GM11168 (cell line): ENCODE data around the gene SLC35B4.

Source experiments
- in situ Hi-C: fragments of 300-500 bp; cut with MboI; formaldehyde crosslinking; loops from one replicate; pipeline ENCODE4 v1.12.0; 2022; ENCODE audit warnings: low sequenced_read_pairs; ENCODE audit not compliant: unreplicated experiment

Gene SLC35B4

GRCh38 chr7:134332892-134333291 lies 16.2 kb upstream of the SLC35B4 start:
- in situ Hi-C loops, result no loop called here

GRCh38 chr7:134331393-134331792 lies 14.7 kb upstream of the SLC35B4 start:
- in situ Hi-C loops, result no loop called here

DNA sequence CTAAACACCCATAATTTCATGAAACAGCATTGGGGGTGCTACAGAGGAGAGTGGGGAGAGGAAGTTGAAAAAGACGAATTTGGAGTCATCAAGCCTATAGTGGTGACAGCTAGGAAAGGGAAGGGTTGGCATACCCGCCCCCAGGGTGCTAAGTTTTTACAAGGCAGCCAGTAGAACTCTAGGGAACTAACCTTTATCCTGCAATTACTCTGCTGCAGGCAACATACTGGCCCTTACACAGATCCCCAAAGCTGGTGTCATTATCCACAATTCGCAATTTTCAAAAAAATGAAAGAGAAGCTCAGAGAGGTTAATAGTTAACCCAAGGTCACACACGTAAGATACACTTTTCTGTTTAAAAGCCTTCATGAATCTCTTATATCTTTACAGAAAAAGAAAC lies 14.2 kb upstream of the SLC35B4 start:
- in situ Hi-C loops, result no loop called here

- in situ Hi-C loops, result no loop called here
These were observed 13.1 kb upstream of the SLC35B4 start for GRCh38 chr7:134329614-134330346.

- in situ Hi-C loops, result no loop called here
These were observed 12.2 kb upstream of the SLC35B4 start for GRCh38 chr7:134328900-134329299.

- in situ Hi-C loops, result no loop called here
These were observed 11.2 kb upstream of the SLC35B4 start for GRCh38 chr7:134327896-134328295.

DNA sequence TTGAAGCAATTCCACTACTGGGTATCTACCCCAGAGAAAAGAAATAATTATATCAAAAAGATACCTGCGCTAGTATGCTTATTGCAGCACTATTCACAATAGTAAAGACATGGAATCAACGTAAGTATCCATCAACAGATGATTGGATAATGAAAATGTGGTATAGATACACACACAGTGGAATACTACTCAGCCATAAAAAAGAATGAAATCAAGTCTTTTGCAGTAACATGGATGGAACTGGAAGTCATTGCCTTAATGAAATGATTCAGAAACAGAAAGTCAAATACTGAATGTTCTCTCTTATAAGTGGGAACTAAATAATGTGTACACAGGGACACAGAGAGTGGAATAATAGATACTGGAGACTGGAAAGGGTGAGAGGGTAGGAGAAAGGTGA lies 7.4 kb upstream of the SLC35B4 start:
- in situ Hi-C loops, result no loop called here

DNA sequence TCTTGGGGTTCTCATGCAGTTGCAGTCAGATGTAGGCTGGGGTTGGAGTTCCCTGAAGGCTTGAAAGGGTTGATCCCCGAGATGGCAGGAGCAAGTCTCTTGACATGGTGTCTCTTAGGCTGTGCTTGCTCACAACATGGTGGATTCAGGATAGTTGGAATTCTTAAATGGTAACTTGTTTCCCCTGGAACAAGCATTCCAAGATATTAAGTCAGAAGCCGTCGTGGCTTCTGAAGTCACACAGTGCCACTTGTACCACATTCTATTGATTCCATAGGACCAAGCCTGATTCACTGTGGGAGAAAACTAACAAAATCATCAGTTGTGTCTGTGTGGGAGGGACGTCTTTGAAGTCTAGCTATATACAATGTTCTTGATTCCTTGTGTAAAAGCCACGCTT lies 3.5 kb upstream of the SLC35B4 start:
- in situ Hi-C loops, result no loop called here

DNA sequence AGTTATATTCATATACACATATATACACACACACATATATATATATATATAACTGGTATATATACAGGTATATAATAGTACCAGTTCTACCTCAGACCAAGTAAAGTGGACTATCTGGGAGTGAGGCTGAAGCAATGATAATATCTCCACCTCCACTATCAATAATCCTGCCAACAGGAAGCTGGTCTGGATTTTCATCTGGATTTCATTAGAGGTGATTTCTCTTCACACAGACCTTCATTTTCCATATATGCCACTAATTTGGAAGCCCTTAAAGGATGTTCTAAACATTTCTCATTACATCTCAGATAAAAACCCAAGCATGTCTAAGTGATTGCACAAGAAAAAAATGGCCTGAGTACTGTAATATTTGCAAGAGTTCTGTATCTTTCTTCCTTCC lies 1.7 kb upstream of the SLC35B4 start:
- in situ Hi-C loops, result no loop called here

DNA sequence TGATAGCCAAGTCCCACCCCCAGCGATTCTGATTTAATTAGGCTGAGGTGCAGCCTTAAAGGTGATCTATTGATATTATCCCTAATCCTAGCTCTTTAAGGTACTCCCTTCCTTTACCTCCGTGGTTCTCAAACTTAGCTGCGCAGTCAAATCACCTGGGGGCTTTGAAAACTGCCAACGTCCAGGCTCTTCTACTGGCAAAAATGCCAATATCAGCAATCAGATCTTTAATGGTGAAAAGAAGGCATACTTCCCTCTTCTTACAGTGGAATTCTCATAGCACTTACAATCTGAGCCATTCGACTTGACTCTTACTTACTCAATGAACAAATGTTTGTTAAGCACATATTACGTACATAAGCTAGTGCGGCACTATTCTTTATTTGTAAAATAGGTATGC lies 704 bp upstream of the SLC35B4 start:
- in situ Hi-C loops, result no loop called here

GRCh38 chr7:134315679-134316538 lies 821 bp downstream of the SLC35B4 start:
- in situ Hi-C loops, result no loop called here

DNA sequence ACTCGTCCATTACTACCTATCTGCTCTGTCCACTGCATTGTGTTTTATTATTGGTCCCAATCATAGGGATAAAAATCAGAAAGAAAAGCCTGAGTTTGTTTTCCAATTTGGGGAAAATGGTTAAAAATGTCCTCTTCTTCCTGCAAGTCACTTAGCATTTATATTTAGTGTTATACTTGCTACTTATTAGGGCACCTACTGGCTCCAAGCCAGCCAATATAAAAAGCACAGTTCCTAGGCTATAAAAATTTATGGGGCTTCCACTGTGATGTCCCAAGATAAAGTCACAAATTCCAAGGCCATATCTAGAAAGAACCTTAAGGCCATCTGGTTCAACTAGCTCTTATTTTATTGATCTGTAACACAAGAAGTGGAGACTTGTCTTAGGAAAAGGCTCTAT lies 3.2 kb downstream of the SLC35B4 start:
- in situ Hi-C loops, result no loop called here

DNA sequence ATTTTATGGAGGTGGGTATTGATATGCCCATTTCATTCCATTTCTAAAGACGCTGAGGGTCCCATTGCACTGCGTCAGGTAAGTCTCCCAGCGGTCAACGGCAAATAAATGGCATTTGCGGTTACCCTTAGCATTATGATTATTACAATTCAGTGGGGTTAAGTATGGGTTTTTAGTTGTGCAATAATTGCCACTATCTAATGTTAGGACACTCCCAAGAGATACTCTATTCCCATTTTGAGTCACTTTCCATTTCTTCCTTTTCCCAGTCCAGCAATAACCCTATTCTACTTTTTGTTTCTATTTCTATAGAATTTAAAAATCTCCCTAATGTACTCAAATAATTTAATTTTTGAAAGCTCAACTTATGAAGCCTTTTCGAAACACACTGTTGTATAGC lies 4.0 kb downstream of the SLC35B4 start:
- in situ Hi-C loops, result no loop called here

DNA sequence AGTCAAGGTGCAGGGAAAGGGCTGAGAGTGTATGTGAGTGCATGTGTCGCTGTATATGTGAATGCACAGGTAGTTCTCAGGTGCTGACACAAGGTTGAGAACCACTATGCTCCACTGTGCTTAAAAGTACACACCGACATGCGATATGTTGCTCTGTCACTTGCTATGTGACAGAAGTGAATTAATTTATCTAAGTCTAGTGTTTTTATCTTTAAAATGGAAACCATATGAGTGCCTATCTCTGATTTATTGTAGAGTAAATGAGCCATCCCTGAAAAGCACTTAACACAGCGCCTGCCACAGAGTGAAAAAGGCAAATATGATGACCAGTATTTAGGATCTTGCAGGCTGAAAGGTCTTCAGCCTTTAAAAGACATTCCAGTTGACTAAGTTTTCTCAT lies 4.9 kb downstream of the SLC35B4 start:
- in situ Hi-C loops, result no loop called here

GRCh38 chr7:134308548-134308947 lies 8.2 kb downstream of the SLC35B4 start:
- in situ Hi-C loops, result no loop called here

DNA sequence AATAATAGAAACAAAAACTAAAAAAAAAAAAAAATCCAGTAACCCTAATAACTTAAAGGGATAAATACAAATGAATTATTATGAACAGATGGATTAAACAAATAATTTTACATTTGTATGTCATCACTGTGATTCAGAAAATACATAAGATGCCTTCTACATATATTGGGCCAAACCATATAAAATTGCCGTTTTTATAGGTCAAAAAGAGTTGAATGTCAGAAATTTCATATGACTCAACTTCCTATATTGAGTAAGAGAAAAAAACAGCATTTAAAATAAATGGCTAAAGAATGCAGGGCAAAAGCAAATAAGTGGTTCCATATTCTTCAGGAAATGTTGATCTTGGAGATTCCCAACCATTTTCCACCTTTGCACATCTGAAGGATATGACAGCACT lies 9.4 kb downstream of the SLC35B4 start:
- in situ Hi-C loops, result no loop called here

- in situ Hi-C loops, result no loop called here
These were observed 14.6 kb downstream of the SLC35B4 start for GRCh38 chr7:134302120-134302519.

- in situ Hi-C loops, result no loop called here
These were observed 15.1 kb downstream of the SLC35B4 start for GRCh38 chr7:134301592-134301991.

DNA sequence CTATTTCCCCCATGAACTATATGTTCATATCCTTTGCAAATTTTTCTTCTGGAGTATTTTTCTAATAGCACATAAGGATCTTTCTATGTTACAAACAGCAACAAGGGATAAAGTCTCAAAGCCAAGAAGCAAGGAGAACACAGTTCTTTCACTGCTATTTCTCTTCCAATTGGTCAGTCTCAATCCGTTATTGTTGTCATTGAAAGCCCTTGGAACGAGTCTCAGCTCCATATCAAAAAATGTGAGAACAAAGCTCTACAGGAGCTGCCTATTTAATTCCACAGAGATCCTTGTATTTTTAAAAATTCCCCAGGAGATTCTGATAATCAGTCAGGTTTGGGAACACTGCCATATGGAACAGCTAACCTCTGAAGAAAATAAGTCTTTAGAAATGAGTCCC lies 15.7 kb downstream of the SLC35B4 start:
- in situ Hi-C loops, result no loop called here

- in situ Hi-C loops, result no loop called here
These were observed 17.6 kb downstream of the SLC35B4 start for GRCh38 chr7:134298902-134299683.

DNA sequence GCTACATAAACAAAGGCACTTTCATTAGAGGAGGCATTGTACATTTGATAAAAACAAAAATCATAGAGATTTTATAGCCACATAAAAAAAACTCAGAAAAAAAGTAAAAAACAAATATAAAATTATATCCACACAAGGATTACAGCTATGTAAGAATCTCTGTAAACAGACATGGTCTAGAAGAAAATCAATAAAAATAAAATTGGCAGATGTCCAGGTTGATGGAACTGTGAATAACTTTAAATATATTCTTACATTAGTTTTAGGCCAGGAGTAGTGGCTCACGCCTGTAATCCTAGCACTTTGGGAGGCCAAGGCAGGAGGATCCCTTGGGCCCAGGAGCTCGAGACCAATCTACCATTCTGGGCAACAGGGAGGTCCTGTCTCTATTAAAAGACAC lies 19.2 kb downstream of the SLC35B4 start:
- in situ Hi-C loops, result no loop called here
